ENCODE results near the gene WBP2NL.
A peak's percentile ranks its signal among the peaks of the same experiment; 100 is the strongest.

WBP2NL gene

DNA sequence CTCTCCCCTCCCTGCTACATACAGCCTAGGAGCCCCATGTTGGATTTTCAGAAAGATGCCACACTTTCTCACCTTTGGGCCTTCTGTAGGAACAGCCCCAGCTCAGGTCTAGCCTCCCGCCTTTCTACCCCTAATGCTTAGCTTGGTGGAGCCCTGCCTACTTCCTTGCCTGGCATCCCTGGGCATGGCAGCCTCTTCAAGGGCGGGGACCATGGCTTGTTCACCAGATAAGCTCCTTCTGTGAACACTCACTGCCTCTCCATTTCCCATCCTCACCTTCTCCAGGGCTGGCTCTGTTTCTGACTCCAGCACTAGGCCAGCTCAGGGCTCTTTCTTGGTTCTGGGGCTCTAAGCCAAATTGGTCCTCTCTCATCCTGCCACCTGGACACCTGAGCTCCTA is 28.0 kb upstream of the WBP2NL start:
- H3K4me1 ChIP-seq (ENCODE audit: control insufficient read depth, low read length) = peaks cover 9% of the 10 kb centered on the region
- H3F3A ChIP-seq (ENCODE audit: control insufficient read depth, insufficient read depth) = peaks cover 5% of the 10 kb centered on the region; the same call in 1 of the 2 replicates
- no peaks in the 10 kb centered on the region for H3K79me2 ChIP-seq (ENCODE audit: control insufficient read depth, low read length)
- H3K4me3 ChIP-seq (ENCODE audit: low read length) = no peak overlapping the region
- H3K9me3 ChIP-seq (ENCODE audit: control insufficient read depth, insufficient read depth, low read length) = no peaks in the 10 kb centered on the region
- no peaks in the 10 kb centered on the region for H3K9me2 ChIP-seq (replicated peaks; ENCODE audit: control insufficient read depth, low read length)
- peaks cover 21% of the 10 kb centered on the region for H3K27me3 ChIP-seq (ENCODE audit: control insufficient read depth, low read length)
- no peak overlapping the region for H3K27ac ChIP-seq (ENCODE audit: low read depth, low read length)
- TF ChIP-seq EZH2phosphoT487 (IDR thresholded peaks at IDR 0.05; ENCODE audit: borderline replicate concordance, low read length) = no peak
- TF ChIP-seq, protein P1, sequence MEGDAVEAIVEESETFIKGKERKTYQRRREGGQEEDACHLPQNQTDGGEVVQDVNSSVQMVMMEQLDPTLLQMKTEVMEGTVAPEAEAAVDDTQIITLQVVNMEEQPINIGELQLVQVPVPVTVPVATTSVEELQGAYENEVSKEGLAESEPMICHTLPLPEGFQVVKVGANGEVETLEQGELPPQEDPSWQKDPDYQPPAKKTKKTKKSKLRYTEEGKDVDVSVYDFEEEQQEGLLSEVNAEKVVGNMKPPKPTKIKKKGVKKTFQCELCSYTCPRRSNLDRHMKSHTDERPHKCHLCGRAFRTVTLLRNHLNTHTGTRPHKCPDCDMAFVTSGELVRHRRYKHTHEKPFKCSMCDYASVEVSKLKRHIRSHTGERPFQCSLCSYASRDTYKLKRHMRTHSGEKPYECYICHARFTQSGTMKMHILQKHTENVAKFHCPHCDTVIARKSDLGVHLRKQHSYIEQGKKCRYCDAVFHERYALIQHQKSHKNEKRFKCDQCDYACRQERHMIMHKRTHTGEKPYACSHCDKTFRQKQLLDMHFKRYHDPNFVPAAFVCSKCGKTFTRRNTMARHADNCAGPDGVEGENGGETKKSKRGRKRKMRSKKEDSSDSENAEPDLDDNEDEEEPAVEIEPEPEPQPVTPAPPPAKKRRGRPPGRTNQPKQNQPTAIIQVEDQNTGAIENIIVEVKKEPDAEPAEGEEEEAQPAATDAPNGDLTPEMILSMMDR (IDR thresholded peaks at IDR 0.05; ENCODE audit: low read depth, low read length, poor library complexity, severe bottlenecking) = no peak
- no peak overlapping the region for H3K4me2 ChIP-seq (ENCODE audit: low read length)
- no peaks in the 10 kb centered on the region for H3K36me3 ChIP-seq (ENCODE audit: control insufficient read depth, low read length)
- H4K20me1 ChIP-seq (ENCODE audit: control insufficient read depth, insufficient read depth, low read depth, low read length) = no peaks in the 10 kb centered on the region

DNA sequence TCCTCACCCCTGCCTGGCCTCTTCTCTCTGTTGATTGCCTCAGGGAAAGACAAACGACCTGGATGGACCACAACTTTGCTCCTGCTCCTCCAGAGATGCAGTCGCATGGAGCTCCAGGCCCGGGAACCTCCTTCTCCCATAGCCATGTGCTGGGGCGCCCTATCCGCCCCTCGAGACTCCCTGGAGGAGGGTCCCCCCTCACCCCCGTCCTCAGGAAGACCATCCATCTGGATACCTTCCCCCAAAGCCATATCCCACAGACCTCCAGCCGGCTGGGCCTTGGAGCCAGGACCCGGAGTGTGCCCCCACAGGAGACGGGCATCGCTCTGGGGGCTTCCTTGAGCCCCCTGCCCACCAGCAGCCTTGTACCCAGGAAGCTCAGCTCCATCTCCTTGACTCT is 27.2 kb upstream of the WBP2NL start:
- no peaks in the 10 kb centered on the region for H3K36me3 ChIP-seq (ENCODE audit: control insufficient read depth, low read length)
- H3K4me1 ChIP-seq (ENCODE audit: control insufficient read depth, low read length) = peaks cover 13% of the 10 kb centered on the region
- H3K27me3 ChIP-seq (ENCODE audit: control insufficient read depth, low read length) = peaks cover 29% of the 10 kb centered on the region
- H3F3A ChIP-seq (ENCODE audit: control insufficient read depth, insufficient read depth) = peaks cover 5% of the 10 kb centered on the region; the same call in 1 of the 2 replicates
- no peaks in the 10 kb centered on the region for H3K9me2 ChIP-seq (replicated peaks; ENCODE audit: control insufficient read depth, low read length)
- no peak overlapping the region for H3K27ac ChIP-seq (ENCODE audit: low read depth, low read length)
- H3K79me2 ChIP-seq (ENCODE audit: control insufficient read depth, low read length) = no peaks in the 10 kb centered on the region
- H3K9me3 ChIP-seq (ENCODE audit: control insufficient read depth, insufficient read depth, low read length) = no peaks in the 10 kb centered on the region
- H3K4me3 ChIP-seq (ENCODE audit: low read length) = no peak overlapping the region
- H3K4me2 ChIP-seq (ENCODE audit: low read length) = no peak overlapping the region
- no peaks in the 10 kb centered on the region for H4K20me1 ChIP-seq (ENCODE audit: control insufficient read depth, insufficient read depth, low read depth, low read length)
- TF ChIP-seq, protein P1 (IDR thresholded peaks at IDR 0.05; ENCODE audit: low read depth, low read length, poor library complexity, severe bottlenecking) = no peak
- no peak for TF ChIP-seq EZH2phosphoT487 (IDR thresholded peaks at IDR 0.05; ENCODE audit: borderline replicate concordance, low read length)

GRCh38 chr22:41974691-41975290 is 23.8 kb upstream of the WBP2NL start:
- peaks cover 17% of the 10 kb centered on the region for H3K4me1 ChIP-seq (ENCODE audit: control insufficient read depth, low read length)
- no peak overlapping the region for H3K4me3 ChIP-seq (ENCODE audit: low read length)
- TF ChIP-seq EZH2phosphoT487 (IDR thresholded peaks at IDR 0.05; ENCODE audit: borderline replicate concordance, low read length) = no peak
- TF ChIP-seq, protein P1 (IDR thresholded peaks at IDR 0.05; ENCODE audit: low read depth, low read length, poor library complexity, severe bottlenecking) = no peak
- no peak overlapping the region for H3K27ac ChIP-seq (ENCODE audit: low read depth, low read length)
- H3K27me3 ChIP-seq (ENCODE audit: control insufficient read depth, low read length) = peaks cover 48% of the 10 kb centered on the region
- H3K4me2 ChIP-seq (ENCODE audit: low read length) = peak overlapping the region; percentile 32
- H3K36me3 ChIP-seq (ENCODE audit: control insufficient read depth, low read length) = no peaks in the 10 kb centered on the region
- H3K9me2 ChIP-seq (replicated peaks; ENCODE audit: control insufficient read depth, low read length) = no peaks in the 10 kb centered on the region
- peaks cover 5% of the 10 kb centered on the region; the same call in 1 of the 2 replicates for H3F3A ChIP-seq (ENCODE audit: control insufficient read depth, insufficient read depth)
- no peaks in the 10 kb centered on the region for H3K9me3 ChIP-seq (ENCODE audit: control insufficient read depth, insufficient read depth, low read length)
- no peaks in the 10 kb centered on the region for H4K20me1 ChIP-seq (ENCODE audit: control insufficient read depth, insufficient read depth, low read depth, low read length)
- no peaks in the 10 kb centered on the region for H3K79me2 ChIP-seq (ENCODE audit: control insufficient read depth, low read length)
